ENCODE data around the gene ANGEL1.

The ANGEL1 gene

GRCh38 chr14:76767681-76768656, 44.7 kb downstream of the ANGEL1 start:
- in situ Hi-C loops (cut with MboI; ENCODE audit: low sequenced_read_pairs) = no loop called here

- in situ Hi-C loops (cut with MboI; ENCODE audit: low sequenced_read_pairs) = no loop called here
Observed at GRCh38 chr14:76765461-76765931, 47.2 kb downstream of the ANGEL1 start.

GRCh38 chr14:76763096-76764041, 49.3 kb downstream of the ANGEL1 start:
- in situ Hi-C loops (cut with MboI; ENCODE audit: low sequenced_read_pairs) = no loop called here

GRCh38 chr14:76762411-76763095, 50.1 kb downstream of the ANGEL1 start:
- in situ Hi-C loops (cut with MboI; ENCODE audit: low sequenced_read_pairs) = no loop called here

- in situ Hi-C loops (cut with MboI; ENCODE audit: low sequenced_read_pairs) = no loop called here
Observed at GRCh38 chr14:76761960-76762410, 50.7 kb downstream of the ANGEL1 start.

- in situ Hi-C loops (cut with MboI; ENCODE audit: low sequenced_read_pairs) = no loop called here
Observed at GRCh38 chr14:76761136-76761959, 51.3 kb downstream of the ANGEL1 start, which contains the start of gene VASH1. TSS of gene VASH1 (plus strand) at chr14:76761468. CDS start at chr14:76762822, 1,354 bp downstream.

GRCh38 chr14:76760331-76761135, 52.1 kb downstream of the ANGEL1 start:
- in situ Hi-C loops (cut with MboI; ENCODE audit: low sequenced_read_pairs) = no loop called here

- in situ Hi-C loops (cut with MboI; ENCODE audit: low sequenced_read_pairs) = no loop called here
Observed at GRCh38 chr14:76759589-76759988, 53.1 kb downstream of the ANGEL1 start.

- in situ Hi-C loops (cut with MboI; ENCODE audit: low sequenced_read_pairs) = no loop called here
Observed at GRCh38 chr14:76756371-76756750, 56.3 kb downstream of the ANGEL1 start.

GRCh38 chr14:76755610-76756370, 56.9 kb downstream of the ANGEL1 start:
- in situ Hi-C loops (cut with MboI; ENCODE audit: low sequenced_read_pairs) = no loop called here

- in situ Hi-C loops (cut with MboI; ENCODE audit: low sequenced_read_pairs) = no loop called here
Observed at GRCh38 chr14:76754586-76754985, 58.1 kb downstream of the ANGEL1 start.

GRCh38 chr14:76753541-76754198, 59.0 kb downstream of the ANGEL1 start:
- in situ Hi-C loops (cut with MboI; ENCODE audit: low sequenced_read_pairs) = no loop called here

GRCh38 chr14:76752744-76753143, 59.9 kb downstream of the ANGEL1 start:
- in situ Hi-C loops (cut with MboI; ENCODE audit: low sequenced_read_pairs) = no loop called here

- in situ Hi-C loops (cut with MboI; ENCODE audit: low sequenced_read_pairs) = no loop called here
Observed at GRCh38 chr14:76742966-76743365, 69.7 kb downstream of the ANGEL1 start.

- in situ Hi-C loops (cut with MboI; ENCODE audit: low sequenced_read_pairs) = no loop called here
Observed at GRCh38 chr14:76742185-76742584, 70.5 kb downstream of the ANGEL1 start.

- in situ Hi-C loops (cut with MboI; ENCODE audit: low sequenced_read_pairs) = no loop called here
Observed at GRCh38 chr14:76741074-76741473, 71.6 kb downstream of the ANGEL1 start.
